Measurements from ENCODE around the gene KBTBD6.
"Not testable (repeated sequence)": the region's sequence is repeated elsewhere in the genome, so short reads cannot be mapped to it uniquely, and the experiment has no call there.

- not testable (repeated sequence) for TF ChIP-seq CTCF (conservative IDR thresholded peaks at IDR 0.05; ENCODE audit: low read length); EZH2phosphoT487 (IDR thresholded peaks at IDR 0.05; ENCODE audit: borderline replicate concordance, low read depth, low read length)
Observed at GRCh38 chr13:41175576-41175975, 43.0 kb upstream of the KBTBD6 start.

All from OCI-LY7 (cell line).